GM19372 (cell line): ENCODE measurements around the gene GLT1D1.
"Not testable (repeated sequence)": the region's sequence is repeated elsewhere in the genome, so short reads cannot be mapped to it uniquely, and the experiment has no call there.

Source experiments
- ATAC-seq: cut with Tn5 transposase; IDR thresholded peaks from one replicate; pipeline ENCODE4 v1.9.1; 2021; ENCODE audit warnings: mild to moderate bottlenecking, low read depth, moderate library complexity; ENCODE audit not compliant: unreplicated experiment

GLT1D1 gene

GRCh38 chr12:128820253-128820652 is 33.0 kb upstream of the GLT1D1 start:
- ATAC-seq = no peak

GRCh38 chr12:128820723-128821432 is 32.4 kb upstream of the GLT1D1 start:
- peak; percentile 46 for ATAC-seq

- peak; percentile 25 for ATAC-seq
Measured at GRCh38 chr12:128823216-128823915, 29.9 kb upstream of the GLT1D1 start.

- ATAC-seq = peak; percentile 83
Measured at GRCh38 chr12:128823916-128824839, 29.1 kb upstream of the GLT1D1 start, which contains the start of gene SLC15A4. Gene SLC15A4 (minus strand): TSS chr12:128823958. CDS start chr12:128823943, 15 bp downstream.

- no peak for ATAC-seq
Measured at GRCh38 chr12:128825835-128826234, 27.4 kb upstream of the GLT1D1 start.

- ATAC-seq = no peak
Measured at GRCh38 chr12:128827724-128828123, 25.6 kb upstream of the GLT1D1 start.

- ATAC-seq = peak; percentile 84
Measured at GRCh38 chr12:128829861-128830504, 23.3 kb upstream of the GLT1D1 start.

- ATAC-seq = peak; percentile 44
Measured at GRCh38 chr12:128830505-128830893, 22.8 kb upstream of the GLT1D1 start.

- no peak for ATAC-seq
Measured at GRCh38 chr12:128833418-128833817, 19.9 kb upstream of the GLT1D1 start.

- not testable (repeated sequence) for ATAC-seq
Measured at GRCh38 chr12:128839885-128840284, 13.4 kb upstream of the GLT1D1 start.

- peak; percentile 79 for ATAC-seq
Measured at GRCh38 chr12:128840862-128841468, 12.3 kb upstream of the GLT1D1 start.

- no peak for ATAC-seq
Measured at GRCh38 chr12:128842579-128842978, 10.7 kb upstream of the GLT1D1 start.

- no peak for ATAC-seq
Measured at GRCh38 chr12:128843538-128843937, 9.7 kb upstream of the GLT1D1 start.

GRCh38 chr12:128844031-128844635 is 9.1 kb upstream of the GLT1D1 start:
- ATAC-seq = no peak

- ATAC-seq = not testable (repeated sequence)
Measured at GRCh38 chr12:128846671-128847070, 6.6 kb upstream of the GLT1D1 start.

GRCh38 chr12:128848371-128848770 is 4.9 kb upstream of the GLT1D1 start:
- ATAC-seq = no peak

GRCh38 chr12:128849806-128850205 is 3.5 kb upstream of the GLT1D1 start:
- ATAC-seq = not testable (repeated sequence)

GRCh38 chr12:128850400-128850799 is 2.9 kb upstream of the GLT1D1 start:
- ATAC-seq = no peak

- ATAC-seq = not testable (repeated sequence)
Measured at GRCh38 chr12:128851429-128851828, 1.8 kb upstream of the GLT1D1 start.
